GM23338 (cell line): ENCODE results near the gene LMAN2L.

Source experiments
- CREB1 ChIP-seq: fragments of 250-450 bp; sonication (Bioruptor Pico); IDR thresholded peaks from 2 replicates; pipeline ENCODE4 v1.5.0; 2020; ENCODE audit warnings: low read depth, mild to moderate bottlenecking, moderate library complexity
- CTCF ChIP-seq, 2 experiments: fragments of 200-600 bp in 1 of 2; sonication (generic) in 1 of 2; conservative IDR thresholded peaks; 2 replicates each; pipeline versions ENCODE4 v1.5.1 to v1.6.1; 2016 to 2017; ENCODE audit warnings: antibody characterized with exemption in 2 of 2, low read depth in 2 of 2, mild to moderate bottlenecking in 2 of 2, moderate library complexity in 1 of 2
- ETS1 ChIP-seq: IDR thresholded peaks from 2 replicates; pipeline ENCODE4 v1.6.1; 2016; ENCODE audit warnings: antibody characterized with exemption
- EZH2 ChIP-seq: fragments of 200-600 bp; sonication (generic); IDR thresholded peaks from one replicate; pipeline ENCODE4 v1.8.0; 2017; ENCODE audit warnings: antibody characterized with exemption, mild to moderate bottlenecking, low read depth; ENCODE audit not compliant: unreplicated experiment
- EZH2phosphoT487 ChIP-seq: fragments of 200-600 bp; sonication (generic); IDR thresholded peaks from one replicate; pipeline ENCODE4 v1.8.1; 2018; ENCODE audit warnings: antibody characterized with exemption; ENCODE audit not compliant: unreplicated experiment
- REST ChIP-seq: IDR thresholded peaks from one replicate; pipeline ENCODE4 v1.6.1; 2018; ENCODE audit warnings: antibody characterized with exemption; ENCODE audit not compliant: unreplicated experiment
- ZNF114 ChIP-seq: fragments of 250-450 bp; sonication (Bioruptor Pico); IDR thresholded peaks from 2 replicates; pipeline ENCODE4 v1.5.0; 2020; ENCODE audit warnings: mild to moderate bottlenecking, moderate library complexity

GRCh38 chr2:96773922-96774321, 34.1 kb upstream of the LMAN2L start:
- TF ChIP-seq CTCF (conservative IDR thresholded peaks at IDR 0.05; ENCODE audit: low read depth in 2 of 2) (no peak), EZH2 (no peak), REST (no peak), ETS1 (no peak), CREB1 (CRISPR knock-in tag) (no peak), EZH2phosphoT487 (no peak), ZNF114 (CRISPR knock-in tag) (no peak)
